ENCODE data around the gene ENAM. TPM values are rescaled to one million over a fixed set of nuclear protein-coding genes. Genes with fewer than 3 reads are reported as not detected.

ENAM gene
- total and polyA plus RNA-seq, 9 of the 15 experiments (the other 6 are each of a cell fraction or from before 2014, with no cell fraction given): 0.04 to 0.09 (median 0.04) TPM; not detected in 6

DNA sequence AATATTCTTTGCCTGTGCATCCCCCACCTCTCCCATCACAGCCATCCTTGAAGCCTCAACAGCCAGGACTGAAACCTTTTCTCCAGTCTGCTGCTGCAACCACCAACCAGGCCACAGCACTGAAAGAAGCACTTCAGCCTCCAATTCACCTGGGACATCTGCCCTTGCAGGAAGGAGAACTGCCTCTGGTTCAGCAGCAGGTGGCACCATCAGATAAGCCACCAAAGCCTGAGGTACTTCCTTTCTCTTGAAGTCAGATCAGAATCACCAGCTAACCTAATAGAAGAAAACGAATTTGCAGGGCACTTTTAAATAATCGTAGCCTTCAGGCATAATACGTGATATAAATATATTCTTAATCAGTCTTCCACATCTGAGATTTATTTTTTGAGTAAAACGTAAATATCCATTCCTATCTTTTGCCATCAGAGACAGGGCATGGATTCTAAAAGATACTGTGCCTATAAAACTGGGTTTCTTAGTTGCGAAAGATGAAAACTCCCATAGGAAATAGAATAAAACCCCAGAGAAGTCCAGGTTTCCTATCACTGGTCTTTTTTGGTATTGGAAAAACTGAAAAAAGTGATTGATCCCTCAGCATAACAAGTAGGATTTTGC is 27.0 kb upstream of the ENAM start:
- H3K9me1 ChIP-seq (ENCODE audit: control insufficient read depth, insufficient read depth, low read length): no peaks in the 10 kb centered on the region
- ChIA-PET POLR2A (interaction anchor here (0.8 kb wide), 1 partner anchor 584 kb away, joined by 3 read pairs; no protein-coding TSS in a partner anchor), CTCF (ENCODE audit: low intra/inter-chr PET ratio) (interaction anchor here (0.6 to 1.7 kb wide), 3 partner anchors 102 to 1112 kb away, joined by 4 to 7 read pairs (median 5); no protein-coding TSS in a partner anchor)
- 13% methylated on average over 5 of the region's 5 CpGs for WGBS (ENCODE audit: insufficient coverage, low coverage, missing lambda C conversion rate)
- H3K9me3 ChIP-seq (replicated peaks; ENCODE audit: control insufficient read depth, insufficient read depth, low read depth, low read length): no peaks in the 10 kb centered on the region
- no peaks in the 10 kb centered on the region for H4K20me1 ChIP-seq (replicated peaks; ENCODE audit: control insufficient read depth, insufficient read depth, low read length)
- BruUV-seq (replicated peaks): no TSS peak
- no peak overlapping the region for H3K9ac ChIP-seq (ENCODE audit: insufficient read depth in 1 of 2, low read depth in 2 of 2, low read length in 2 of 2)
- DNase-seq (ENCODE audit: extremely low read depth in 1 of 4, low spot score in 3 of 4) (peak; percentile 24 to 74 (median 30)), ATAC-seq (peak; percentile 96), FAIRE-seq (peak; percentile 85)
- intact Hi-C loops (cut with micrococcal nuclease) (loop anchor here (2.0 kb wide), 1 partner anchor 1109 kb away; no protein-coding TSS in a partner anchor), in situ Hi-C loops (cut with MboI) (loop anchor here (25.0 kb wide), 1 partner anchor 1111 kb away; no protein-coding TSS in a partner anchor)
- H2AFZ ChIP-seq (ENCODE audit: low read depth, low read length): no peak overlapping the region
- no peaks in the 10 kb centered on the region for H3K36me3 ChIP-seq (ENCODE audit: control insufficient read depth, insufficient read depth, low read length)
- no peak overlapping the region for H3K4me3 ChIP-seq
- no peaks in the 10 kb centered on the region; a peak in 1 of 5 replicates for H3K4me1 ChIP-seq (replicated peaks in 1 of 2; ENCODE audit: control insufficient read depth in 2 of 2, insufficient read depth in 2 of 2, low read length in 2 of 2)
- no peaks in the 10 kb centered on the region for H3K27me3 ChIP-seq (ENCODE audit: control insufficient read depth in 2 of 2, insufficient read depth in 2 of 2, low read length in 2 of 2)
- H3K27ac ChIP-seq (ENCODE audit: extremely low read depth, low read depth, low read length): no peak overlapping the region
- H3K4me2 ChIP-seq (ENCODE audit: insufficient read depth, low read length): no peak overlapping the region
- no peaks in the 10 kb centered on the region for H3K79me2 ChIP-seq (ENCODE audit: control insufficient read depth, insufficient read depth, low read length)
- TF ChIP-seq RAD21 (CRISPR knock-in tag; conservative IDR thresholded peaks at IDR 0.05 in 1 of 2, IDR thresholded peaks at IDR 0.05 in 1 of 2) (peak; percentile 87 to 90), ASH1L (IDR thresholded peaks at IDR 0.05; ENCODE audit: borderline replicate concordance, low read depth, partially characterized antibody) (no peak), CTBP1 (IDR thresholded peaks at IDR 0.05; ENCODE audit: borderline replicate concordance) (peak; percentile 25; the same call in 1 of the 2 replicates), ARID2 (IDR thresholded peaks at IDR 0.05) (0 out of 2 replicates have a peak, but pooled peaks have one; percentile 22), JUND (IDR thresholded peaks at IDR 0.05; ENCODE audit: borderline replicate concordance, low read depth, low read length) (0 out of 2 replicates have a peak, but pooled peaks have one; percentile 10), JUND (tag; IDR thresholded peaks at IDR 0.05; ENCODE audit: borderline replicate concordance, low read depth, low read length) (no peak), SPI1 (IDR thresholded peaks at IDR 0.05; ENCODE audit: borderline replicate concordance, low read depth, low read length) (peak; percentile 80; the same call in 1 of the 2 replicates), SNIP1 (IDR thresholded peaks at IDR 0.05; ENCODE audit: low read depth) (no peak), RB1 (IDR thresholded peaks at IDR 0.05; ENCODE audit: low read depth) (0 out of 2 replicates have a peak, but pooled peaks have one; percentile 23), E2F6 (IDR thresholded peaks at IDR 0.05; ENCODE audit: borderline replicate concordance in 1 of 2, extremely low read depth in 1 of 2, insufficient read depth in 1 of 2, insufficient read length in 1 of 2, low read depth in 1 of 2, low read length in 1 of 2, poor library complexity in 1 of 2, severe bottlenecking in 1 of 2) (no peak), BMI1 (IDR thresholded peaks at IDR 0.05; ENCODE audit: low read length) (peak; percentile 42; the same call in 1 of the 2 replicates), HCFC1 (IDR thresholded peaks at IDR 0.05; ENCODE audit: low read depth, low read length) (0 out of 2 replicates have a peak, but pooled peaks have one; percentile 18)
- TF ChIP-seq, protein P1, sequence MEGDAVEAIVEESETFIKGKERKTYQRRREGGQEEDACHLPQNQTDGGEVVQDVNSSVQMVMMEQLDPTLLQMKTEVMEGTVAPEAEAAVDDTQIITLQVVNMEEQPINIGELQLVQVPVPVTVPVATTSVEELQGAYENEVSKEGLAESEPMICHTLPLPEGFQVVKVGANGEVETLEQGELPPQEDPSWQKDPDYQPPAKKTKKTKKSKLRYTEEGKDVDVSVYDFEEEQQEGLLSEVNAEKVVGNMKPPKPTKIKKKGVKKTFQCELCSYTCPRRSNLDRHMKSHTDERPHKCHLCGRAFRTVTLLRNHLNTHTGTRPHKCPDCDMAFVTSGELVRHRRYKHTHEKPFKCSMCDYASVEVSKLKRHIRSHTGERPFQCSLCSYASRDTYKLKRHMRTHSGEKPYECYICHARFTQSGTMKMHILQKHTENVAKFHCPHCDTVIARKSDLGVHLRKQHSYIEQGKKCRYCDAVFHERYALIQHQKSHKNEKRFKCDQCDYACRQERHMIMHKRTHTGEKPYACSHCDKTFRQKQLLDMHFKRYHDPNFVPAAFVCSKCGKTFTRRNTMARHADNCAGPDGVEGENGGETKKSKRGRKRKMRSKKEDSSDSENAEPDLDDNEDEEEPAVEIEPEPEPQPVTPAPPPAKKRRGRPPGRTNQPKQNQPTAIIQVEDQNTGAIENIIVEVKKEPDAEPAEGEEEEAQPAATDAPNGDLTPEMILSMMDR (IDR thresholded peaks at IDR 0.05 in 2 of 3, conservative IDR thresholded peaks at IDR 0.05 in 1 of 3; ENCODE audit: insufficient read depth in 2 of 3, low read depth in 1 of 3, low read length in 3 of 3): peak; percentile 76 to 82 (median 82)
- TF ChIP-seq, protein P2, sequence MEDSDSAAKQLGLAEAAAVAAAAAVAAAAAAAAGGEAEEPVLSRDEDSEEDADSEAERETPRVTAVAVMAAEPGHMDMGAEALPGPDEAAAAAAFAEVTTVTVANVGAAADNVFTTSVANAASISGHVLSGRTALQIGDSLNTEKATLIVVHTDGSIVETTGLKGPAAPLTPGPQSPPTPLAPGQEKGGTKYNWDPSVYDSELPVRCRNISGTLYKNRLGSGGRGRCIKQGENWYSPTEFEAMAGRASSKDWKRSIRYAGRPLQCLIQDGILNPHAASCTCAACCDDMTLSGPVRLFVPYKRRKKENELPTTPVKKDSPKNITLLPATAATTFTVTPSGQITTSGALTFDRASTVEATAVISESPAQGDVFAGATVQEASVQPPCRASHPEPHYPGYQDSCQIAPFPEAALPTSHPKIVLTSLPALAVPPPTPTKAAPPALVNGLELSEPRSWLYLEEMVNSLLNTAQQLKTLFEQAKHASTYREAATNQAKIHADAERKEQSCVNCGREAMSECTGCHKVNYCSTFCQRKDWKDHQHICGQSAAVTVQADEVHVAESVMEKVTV (CRISPR knock-in tag; IDR thresholded peaks at IDR 0.05): peak; percentile 91

Data from K562 (cell line).